Neural cell (in vitro differentiated cells): ENCODE results near the gene FCHSD1.

ENCODE experiments used
- CTCF ChIP-seq: fragments of 450-650 bp; IDR thresholded peaks from 2 replicates; pipeline ENCODE4 v1.5.1; 2014; ENCODE audit warnings: antibody characterized with exemption, mild to moderate bottlenecking, moderate library complexity; ENCODE audit not compliant: poor library complexity, severe bottlenecking
- EP300 ChIP-seq: fragments of 450-650 bp; conservative IDR thresholded peaks from 2 replicates; pipeline ENCODE4 v1.6.1; 2014; ENCODE audit warnings: antibody characterized with exemption, mild to moderate bottlenecking, moderate library complexity; ENCODE audit not compliant: poor library complexity, severe bottlenecking
- POLR2AphosphoS5 ChIP-seq: IDR thresholded peaks from 2 replicates; pipeline ENCODE4 v1.6.1; 2012

GRCh38 chr5:141656396-141656795 is 5.2 kb upstream of the FCHSD1 start:
- TF ChIP-seq POLR2AphosphoS5 = no peak
- TF ChIP-seq CTCF = no peak
- TF ChIP-seq EP300 = no peak
